ENCODE results near the gene PGK1.
"Not testable (repeated sequence)": the region's sequence is repeated elsewhere in the genome, so short reads cannot be mapped to it uniquely, and the experiment has no call there.

Gene PGK1

GRCh38 chrX:78116365-78116764 is 12.3 kb downstream of the PGK1 start:
- DNase-seq (ENCODE audit: low read depth): no peak

GRCh38 chrX:78116766-78117165 is 12.7 kb downstream of the PGK1 start:
- DNase-seq (ENCODE audit: low read depth): no peak

GRCh38 chrX:78118628-78119027 is 14.6 kb downstream of the PGK1 start:
- DNase-seq (ENCODE audit: low read depth): no peak

- no peak for DNase-seq (ENCODE audit: low read depth)
Observed at GRCh38 chrX:78119521-78120227, 15.6 kb downstream of the PGK1 start.

- no peak for DNase-seq (ENCODE audit: low read depth)
Observed at GRCh38 chrX:78123190-78123589, 19.1 kb downstream of the PGK1 start.

GRCh38 chrX:78124307-78124706 is 20.3 kb downstream of the PGK1 start:
- no peak for DNase-seq (ENCODE audit: low read depth)

GRCh38 chrX:78125148-78125547 is 21.1 kb downstream of the PGK1 start:
- no peak for DNase-seq (ENCODE audit: low read depth)

GRCh38 chrX:78125781-78126180 is 21.7 kb downstream of the PGK1 start:
- not testable (repeated sequence) for DNase-seq (ENCODE audit: low read depth)

GRCh38 chrX:78129714-78130113 is 25.7 kb downstream of the PGK1 start:
- no peak for DNase-seq (ENCODE audit: low read depth)

GRCh38 chrX:78130396-78130795 is 26.3 kb downstream of the PGK1 start:
- DNase-seq (ENCODE audit: low read depth): no peak

- DNase-seq (ENCODE audit: low read depth): no peak
Observed at GRCh38 chrX:78131117-78131516, 27.1 kb downstream of the PGK1 start.

GRCh38 chrX:78133238-78133960 is 29.4 kb downstream of the PGK1 start:
- no peak for DNase-seq (ENCODE audit: low read depth)

GRCh38 chrX:78139160-78140123 is 35.4 kb downstream of the PGK1 start, which contains the start of gene TAF9B:
TSS of gene TAF9B (minus strand) at chrX:78139650. CDS start at chrX:78139611, 39 bp downstream.
- peak; percentile 68 for DNase-seq (ENCODE audit: low read depth)

- DNase-seq (ENCODE audit: low read depth): no peak
Observed at GRCh38 chrX:78140206-78140605, 36.2 kb downstream of the PGK1 start.

GRCh38 chrX:78147002-78147540 is 43.0 kb downstream of the PGK1 start:
- DNase-seq (ENCODE audit: low read depth): not testable (repeated sequence)

- DNase-seq (ENCODE audit: low read depth): not testable (repeated sequence)
Observed at GRCh38 chrX:78157373-78157772, 53.3 kb downstream of the PGK1 start.

- not testable (repeated sequence) for DNase-seq (ENCODE audit: low read depth)
Observed at GRCh38 chrX:78157846-78158245, 53.8 kb downstream of the PGK1 start.

GRCh38 chrX:78160711-78161110 is 56.7 kb downstream of the PGK1 start:
- DNase-seq (ENCODE audit: low read depth): not testable (repeated sequence)

GRCh38 chrX:78163175-78163574 is 59.1 kb downstream of the PGK1 start:
- DNase-seq (ENCODE audit: low read depth): not testable (repeated sequence)

- DNase-seq (ENCODE audit: low read depth): no peak
Observed at GRCh38 chrX:78165425-78165824, 61.4 kb downstream of the PGK1 start.

GRCh38 chrX:78168065-78168464 is 64.0 kb downstream of the PGK1 start:
- no peak for DNase-seq (ENCODE audit: low read depth)

All from stromal cell of bone marrow (primary cell).